HG02798 (cell line): ENCODE results near the gene RPLP2.

ENCODE experiments used
- ATAC-seq: cut with Tn5 transposase; IDR thresholded peaks from one replicate; pipeline ENCODE4 v1.9.1; 2021; ENCODE audit warnings: mild to moderate bottlenecking; ENCODE audit not compliant: unreplicated experiment, poor library complexity

The RPLP2 gene

GRCh38 chr11:821512-822371 lies 12.0 kb downstream of the RPLP2 start:
- ATAC-seq = no peak

DNA sequence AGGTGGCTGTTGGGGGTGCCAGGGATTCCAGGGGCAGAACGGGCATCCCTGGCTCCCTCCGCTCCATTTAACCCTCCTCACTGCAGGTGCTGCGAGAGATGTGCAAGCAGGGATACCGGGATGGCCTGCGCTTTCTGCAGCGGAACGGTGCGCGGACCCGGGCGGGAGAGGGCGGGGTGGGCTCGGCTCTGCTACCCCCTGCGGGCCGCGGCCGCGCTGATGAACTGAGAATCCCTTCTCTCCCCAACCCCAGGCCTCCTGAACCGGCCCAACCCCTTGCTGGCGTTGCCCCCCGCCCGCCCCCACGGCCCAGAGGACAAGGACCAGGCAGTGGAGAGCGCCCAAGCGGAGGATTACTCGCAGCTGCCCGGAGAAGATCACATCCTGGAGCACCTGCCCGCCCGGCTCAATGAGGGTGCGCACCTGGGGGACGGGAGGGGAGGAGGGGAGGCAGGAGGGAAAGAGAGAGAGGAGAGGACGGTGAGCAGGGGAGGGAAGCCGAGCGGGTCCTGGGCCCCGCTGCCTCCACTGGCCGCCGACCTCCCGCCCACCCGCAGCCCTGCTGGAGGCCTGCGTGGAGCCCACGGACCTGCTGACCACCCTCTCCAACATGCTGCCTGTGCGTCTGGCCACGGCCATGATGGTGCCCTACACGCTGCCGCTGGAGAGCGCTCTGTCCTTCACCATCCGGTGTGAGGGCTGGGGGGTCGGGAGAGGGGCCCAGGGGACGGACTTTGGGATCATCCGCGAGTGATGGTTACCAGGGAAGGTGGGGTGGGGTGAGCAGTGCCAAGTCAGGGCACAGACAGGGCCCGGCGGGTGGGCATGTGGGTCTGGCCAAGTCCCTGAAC lies 13.9 kb downstream of the RPLP2 start:
- no peak for ATAC-seq

GRCh38 chr11:824292-824880 lies 14.6 kb downstream of the RPLP2 start:
- ATAC-seq = no peak

- no peak for ATAC-seq
These were observed 15.2 kb downstream of the RPLP2 start for GRCh38 chr11:824942-825341.

- ATAC-seq = no peak
These were observed 15.8 kb downstream of the RPLP2 start for GRCh38 chr11:825366-826226.

DNA sequence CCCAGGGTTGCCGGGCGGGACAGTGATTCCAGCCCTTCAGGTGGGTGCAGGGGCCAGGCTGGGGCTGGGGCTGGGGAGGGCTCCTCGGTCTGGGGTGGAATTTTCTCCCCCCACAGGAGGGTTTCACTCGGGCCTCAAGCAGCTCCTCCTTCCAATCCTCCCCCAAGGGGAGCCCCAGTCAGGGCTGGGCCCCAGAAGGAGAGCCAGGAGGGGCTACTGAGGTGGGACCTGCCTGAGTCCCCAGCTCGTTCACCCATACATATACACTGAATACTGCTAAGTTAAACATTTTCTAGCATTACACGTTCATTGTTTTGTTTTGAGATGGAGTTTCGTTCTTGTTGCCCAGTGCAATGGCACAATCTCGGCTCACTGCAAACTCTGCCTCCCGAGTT lies 16.5 kb downstream of the RPLP2 start:
- no peak for ATAC-seq

DNA sequence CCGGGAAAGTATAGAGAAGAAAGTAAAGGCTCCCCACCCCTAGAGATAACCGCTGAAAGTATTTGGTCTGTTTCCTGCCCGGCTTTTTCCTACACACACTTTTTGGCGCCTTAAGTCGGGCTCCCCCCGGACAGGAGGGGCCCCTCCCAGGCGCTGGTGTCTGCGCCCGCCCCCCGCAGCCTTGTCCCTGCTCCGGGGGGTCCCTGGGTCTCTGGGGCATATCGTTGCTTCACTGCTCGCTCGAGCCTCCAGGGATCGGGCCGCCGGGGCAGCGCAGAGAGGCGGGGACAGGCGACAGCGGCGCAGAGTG lies 17.0 kb downstream of the RPLP2 start:
- ATAC-seq = no peak

GRCh38 chr11:827146-827896 lies 17.6 kb downstream of the RPLP2 start:
- peak; percentile 40 for ATAC-seq

DNA sequence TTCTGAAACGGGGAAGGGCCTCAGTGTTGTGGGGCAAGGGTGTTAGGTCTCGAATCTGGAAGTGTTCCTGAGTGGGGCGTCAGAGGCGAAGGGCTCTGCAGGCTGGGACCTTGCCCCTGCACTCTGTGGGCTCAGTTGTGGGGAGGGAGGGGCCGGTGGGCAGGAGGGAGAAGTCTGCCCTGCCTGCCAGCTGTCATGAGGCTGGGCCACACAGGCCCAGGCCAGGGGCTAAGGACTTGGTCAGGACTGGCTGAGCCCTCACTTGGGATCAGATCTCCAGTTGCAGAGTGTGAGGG lies 18.1 kb downstream of the RPLP2 start, which contains the start of gene CRACR2B:
CRACR2B (plus strand) TSS at position 23 of the 296 bp plus-strand sequence. CDS start 689 bp downstream, outside the sequence.
- ATAC-seq = no peak

DNA sequence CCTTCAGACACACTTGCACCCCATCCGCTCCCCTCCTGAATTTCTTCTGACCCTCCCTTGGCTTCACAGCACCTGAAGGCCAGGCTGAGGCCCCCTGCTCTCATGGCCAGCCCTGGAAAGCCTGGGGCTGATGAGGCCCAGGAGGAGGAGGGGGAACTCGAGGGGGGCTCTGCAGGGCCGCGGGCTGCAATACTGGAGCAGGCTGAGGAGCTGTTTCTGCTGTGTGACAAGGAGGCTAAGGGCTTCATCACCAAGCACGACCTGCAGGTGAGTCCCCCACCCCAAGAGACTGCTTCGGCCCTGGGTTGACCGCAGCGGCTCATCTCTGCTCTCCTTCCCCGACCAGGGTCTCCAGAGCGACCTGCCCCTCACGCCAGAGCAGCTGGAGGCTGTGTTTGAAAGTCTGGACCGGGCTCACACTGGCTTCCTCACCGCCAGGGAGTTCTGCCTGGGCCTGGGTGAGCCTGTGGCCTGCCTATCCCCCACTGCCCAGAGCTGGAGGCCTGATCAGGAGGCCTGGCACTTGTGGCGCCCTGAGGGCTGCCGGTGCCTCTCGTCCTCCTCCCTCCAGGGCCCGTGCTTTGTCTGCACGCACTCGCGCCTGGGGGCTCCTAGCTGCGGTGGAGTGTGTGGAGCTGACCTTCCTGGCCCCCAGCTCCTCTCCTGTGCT lies 18.9 kb downstream of the RPLP2 start:
- ATAC-seq = no peak

- ATAC-seq = no peak
These were observed 19.5 kb downstream of the RPLP2 start for GRCh38 chr11:829176-829846.

DNA sequence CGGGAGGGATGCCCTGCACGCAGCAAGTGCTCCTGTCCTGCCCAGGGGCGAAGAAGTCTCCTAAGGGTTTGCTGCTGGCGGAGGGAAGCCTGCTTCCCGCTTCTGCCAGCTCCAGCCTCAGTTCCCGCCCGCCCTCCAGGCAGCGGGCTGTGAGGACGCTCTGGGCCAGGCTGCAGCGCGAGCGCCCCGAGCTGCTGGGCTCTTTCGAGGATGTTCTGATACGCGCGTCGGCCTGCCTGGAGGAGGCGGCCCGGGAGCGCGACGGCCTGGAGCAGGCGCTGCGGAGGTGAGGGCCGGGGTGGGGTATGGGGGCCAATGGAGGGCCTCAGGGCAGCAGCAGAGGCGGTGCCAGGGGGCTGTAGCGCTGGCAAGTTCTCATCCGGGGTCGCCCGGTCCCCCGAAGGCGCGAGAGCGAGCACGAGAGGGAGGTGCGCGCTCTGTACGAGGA lies 20.1 kb downstream of the RPLP2 start:
- no peak for ATAC-seq

GRCh38 chr11:830295-831117 lies 20.7 kb downstream of the RPLP2 start:
- ATAC-seq = no peak

GRCh38 chr11:831118-831864 lies 21.5 kb downstream of the RPLP2 start:
- no peak for ATAC-seq

DNA sequence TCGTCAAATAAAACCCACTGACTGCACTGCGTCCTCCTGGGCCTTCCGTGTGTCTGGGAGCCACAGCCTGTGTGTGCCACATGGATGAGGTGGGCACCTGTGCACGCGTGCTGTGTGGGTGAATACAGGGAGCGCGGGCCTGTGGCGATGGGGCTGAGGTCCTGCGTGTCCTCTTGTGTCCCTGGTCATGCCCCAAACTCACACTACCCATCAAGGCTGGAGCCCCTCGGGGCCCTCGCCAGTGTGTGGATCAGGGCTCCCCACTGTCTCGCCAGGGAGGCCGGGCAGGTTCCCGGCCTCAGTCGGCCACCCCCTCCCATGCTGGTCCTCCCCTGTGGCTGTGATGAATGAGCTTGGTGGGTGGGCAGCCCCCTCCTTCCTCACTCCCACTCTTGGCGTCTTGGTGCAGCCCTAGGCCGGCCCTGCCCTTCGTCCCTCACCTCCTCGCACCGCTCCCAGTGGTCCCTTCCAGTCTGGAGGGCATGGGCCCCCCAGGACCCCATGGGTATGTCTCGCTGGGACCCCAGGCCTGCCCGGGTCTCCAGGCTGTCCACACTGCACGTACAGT lies 22.3 kb downstream of the RPLP2 start:
- ATAC-seq = no peak

- ATAC-seq = peak; percentile 58
These were observed 22.9 kb downstream of the RPLP2 start, which contains the start of gene CD151 for GRCh38 chr11:832529-833113. Gene CD151, plus strand, starts transcription at chr11:832952. Its CDS starts 3,118 bp downstream, at chr11:836070.
